ENCODE measurements around the gene NOS3.

DNA sequence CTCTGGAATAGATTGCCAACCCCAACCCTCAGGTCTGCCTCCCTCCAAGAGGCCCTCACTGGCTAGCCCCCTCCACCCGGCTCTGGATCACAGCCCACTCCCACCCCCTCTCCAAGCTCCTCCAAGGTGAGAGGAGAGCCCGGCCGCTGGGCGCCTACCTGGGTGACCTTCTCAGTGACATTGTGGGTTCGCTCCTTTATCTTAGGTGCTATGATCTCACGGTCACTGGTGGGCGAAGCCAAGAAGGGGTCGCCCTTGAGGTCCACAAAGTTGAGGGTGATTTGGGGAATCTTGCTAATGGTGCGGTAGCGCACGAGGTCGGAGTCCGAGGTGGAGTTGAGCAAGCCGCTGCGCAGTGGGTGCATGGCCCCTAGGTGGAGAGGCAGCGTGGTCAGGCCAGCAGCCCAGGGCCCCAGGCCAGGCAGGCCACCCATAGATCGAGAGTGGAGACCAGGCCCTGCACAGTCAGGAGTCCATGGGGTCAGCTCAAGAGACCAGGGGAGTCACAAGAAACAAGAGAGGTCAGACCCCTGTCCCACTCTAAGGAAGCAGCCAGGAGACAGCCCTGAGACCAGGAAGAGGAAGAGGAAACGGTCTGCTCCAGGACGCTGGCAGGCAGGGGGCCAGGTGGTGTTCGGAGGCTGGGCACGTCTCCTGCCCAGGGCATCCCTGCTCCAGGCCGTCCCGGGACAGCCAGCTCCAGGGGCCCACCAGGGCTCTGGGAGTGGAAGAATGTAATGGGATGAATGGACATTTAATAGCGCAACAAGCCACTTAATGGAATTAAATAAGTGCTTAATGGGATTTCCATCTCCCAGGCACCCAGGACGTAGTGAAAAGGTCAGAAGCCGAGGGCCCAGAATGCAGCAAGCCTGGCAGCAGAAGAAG, 33.4 kb upstream of the NOS3 start:
- no peak for TF ChIP-seq CTCF (IDR thresholded peaks at IDR 0.05; ENCODE audit: low read depth, low read length)
- no peak for TF ChIP-seq EZH2phosphoT487 (IDR thresholded peaks at IDR 0.05; ENCODE audit: low read depth)

Data from OCI-LY3 (cell line).